Activated B cell treated with CpG ODN at 0.5 μM for 24 hours (primary cell): Measurements from ENCODE around the gene KCNG4. TPM values are rescaled to one million over a fixed set of nuclear protein-coding genes. Genes with fewer than 3 reads are reported as not detected.

Experiments
- ATAC-seq: fragments of 200-7000 bp; cut with Tn5 transposase; one replicate; pipeline ENCODE4 v1.10.0; 2021; ENCODE audit warnings: low read depth, mild to moderate bottlenecking, moderate library complexity
- CTCF ChIA-PET: fragments of 350-600 bp; sonication (Branson Sonifier 250); formaldehyde crosslinking; loops from one replicate; lab custom pipeline; 2021; ENCODE audit warnings: antibody characterized with exemption; lab: Charles Lee
- POLR2A ChIA-PET: fragments of 350-600 bp; sonication (Branson Sonifier 250); formaldehyde crosslinking; loops from one replicate; lab custom pipeline; 2021; ENCODE audit warnings: antibody characterized with exemption; lab: Charles Lee
- DNase-seq: peaks from one replicate; pipeline ENCODE4 v3.0.0; 2022
- H3K27ac Mint-ChIP-seq: one replicate; pipeline ENCODE4 v1.8.0; 2020; ENCODE audit warnings: mixed read lengths
- H3K27me3 Mint-ChIP-seq: one replicate; pipeline ENCODE4 v1.8.0; 2021; ENCODE audit warnings: mixed read lengths
- H3K36me3 Mint-ChIP-seq: one replicate; pipeline ENCODE4 v1.8.0; 2021; ENCODE audit warnings: low read depth, mixed read lengths
- H3K4me1 Mint-ChIP-seq: one replicate; pipeline ENCODE4 v1.8.0; 2021; ENCODE audit warnings: mixed read lengths
- H3K4me3 Mint-ChIP-seq: one replicate; pipeline ENCODE4 v1.8.0; 2020; ENCODE audit warnings: mild to moderate bottlenecking, mixed read lengths
- H3K9me3 Mint-ChIP-seq: one replicate; pipeline ENCODE4 v1.8.0; 2020; ENCODE audit warnings: mixed read lengths
- intact Hi-C: fragments of 100-400 bp; cut with micrococcal nuclease; formaldehyde crosslinking; loops from one replicate; pipeline ENCODE4 v1.15.1; 2024
- total RNA-seq: library from RNA; stranded (reverse); gene quantifications from 2 replicates; pipeline ENCODE4 v1.2.3, GENCODE V29; 2022
- TF ChIP-seq, protein P1 (sequence below): fragments of 200-600 bp; IDR thresholded peaks from one replicate; pipeline ENCODE4 v1.8.0; 2022; ENCODE audit warnings: antibody characterized with exemption, mild to moderate bottlenecking

Gene KCNG4
- total RNA-seq, 1 donor from 2014 or later, result not detected

DNA sequence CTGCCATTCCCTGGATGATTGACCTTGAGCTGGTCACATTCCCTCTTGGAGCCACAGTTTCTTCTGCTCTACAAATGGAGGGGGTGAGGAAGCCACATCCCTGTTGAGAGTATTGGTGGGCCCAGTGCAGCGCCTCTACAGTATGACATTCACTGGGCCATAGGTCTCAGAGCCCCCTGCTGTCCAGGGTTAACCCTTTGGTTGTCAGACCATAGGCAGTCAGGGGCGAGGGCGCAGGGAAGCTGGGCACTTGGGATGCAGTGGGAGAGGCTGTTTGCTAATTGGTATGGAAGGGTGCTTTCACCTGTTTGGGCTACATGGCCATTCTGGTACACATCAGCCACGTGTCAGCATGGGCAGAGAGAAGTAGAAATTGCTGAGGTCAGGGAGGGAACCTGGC, 27.6 kb upstream of the KCNG4 start:
- no peak overlapping the region for H3K27ac Mint-ChIP-seq
- TF ChIP-seq, protein P1, sequence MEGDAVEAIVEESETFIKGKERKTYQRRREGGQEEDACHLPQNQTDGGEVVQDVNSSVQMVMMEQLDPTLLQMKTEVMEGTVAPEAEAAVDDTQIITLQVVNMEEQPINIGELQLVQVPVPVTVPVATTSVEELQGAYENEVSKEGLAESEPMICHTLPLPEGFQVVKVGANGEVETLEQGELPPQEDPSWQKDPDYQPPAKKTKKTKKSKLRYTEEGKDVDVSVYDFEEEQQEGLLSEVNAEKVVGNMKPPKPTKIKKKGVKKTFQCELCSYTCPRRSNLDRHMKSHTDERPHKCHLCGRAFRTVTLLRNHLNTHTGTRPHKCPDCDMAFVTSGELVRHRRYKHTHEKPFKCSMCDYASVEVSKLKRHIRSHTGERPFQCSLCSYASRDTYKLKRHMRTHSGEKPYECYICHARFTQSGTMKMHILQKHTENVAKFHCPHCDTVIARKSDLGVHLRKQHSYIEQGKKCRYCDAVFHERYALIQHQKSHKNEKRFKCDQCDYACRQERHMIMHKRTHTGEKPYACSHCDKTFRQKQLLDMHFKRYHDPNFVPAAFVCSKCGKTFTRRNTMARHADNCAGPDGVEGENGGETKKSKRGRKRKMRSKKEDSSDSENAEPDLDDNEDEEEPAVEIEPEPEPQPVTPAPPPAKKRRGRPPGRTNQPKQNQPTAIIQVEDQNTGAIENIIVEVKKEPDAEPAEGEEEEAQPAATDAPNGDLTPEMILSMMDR, result no peak
- ATAC-seq (no peak), DNase-seq (no peak)
- no peaks in the 10 kb centered on the region for H3K4me1 Mint-ChIP-seq
- H3K27me3 Mint-ChIP-seq, result peaks cover 13% of the 10 kb centered on the region
- ChIA-PET CTCF (no interaction called here), POLR2A (no interaction called here)
- peaks cover 2% of the 10 kb centered on the region for H3K9me3 Mint-ChIP-seq
- H3K36me3 Mint-ChIP-seq, result no peaks in the 10 kb centered on the region
- intact Hi-C loops, result no loop called here
- no peak overlapping the region for H3K4me3 Mint-ChIP-seq

DNA sequence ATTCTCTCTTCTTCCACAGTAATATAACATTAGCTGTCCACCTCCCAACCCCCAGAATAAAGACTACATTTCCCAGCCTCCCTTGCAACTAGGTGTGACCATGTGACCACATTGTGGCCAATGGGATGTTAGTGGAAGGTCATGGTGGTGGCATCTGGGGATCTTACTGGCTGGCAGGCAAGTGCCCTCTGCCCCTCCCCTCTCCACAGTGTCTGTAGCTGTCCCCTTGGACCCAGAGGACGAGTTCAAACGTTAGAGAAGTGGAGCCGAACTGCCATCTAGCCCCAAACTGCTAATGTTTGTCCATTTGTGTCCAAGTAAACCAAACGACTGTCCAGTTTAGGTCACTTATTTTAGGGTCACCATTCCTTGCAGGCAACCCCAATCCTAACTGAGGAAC, 26.6 kb upstream of the KCNG4 start:
- intact Hi-C loops, result no loop called here
- ATAC-seq (peak; percentile 42), DNase-seq (no peak)
- Mint-ChIP-seq H3K9me3 (peaks cover 2% of the 10 kb centered on the region), H3K36me3 (no peaks in the 10 kb centered on the region), H3K4me1 (no peaks in the 10 kb centered on the region), H3K27me3 (peaks cover 15% of the 10 kb centered on the region), H3K4me3 (no peak overlapping the region), H3K27ac (no peak overlapping the region)
- ChIA-PET POLR2A (no interaction called here), CTCF (no interaction called here)
- TF ChIP-seq, protein P1, result no peak

DNA sequence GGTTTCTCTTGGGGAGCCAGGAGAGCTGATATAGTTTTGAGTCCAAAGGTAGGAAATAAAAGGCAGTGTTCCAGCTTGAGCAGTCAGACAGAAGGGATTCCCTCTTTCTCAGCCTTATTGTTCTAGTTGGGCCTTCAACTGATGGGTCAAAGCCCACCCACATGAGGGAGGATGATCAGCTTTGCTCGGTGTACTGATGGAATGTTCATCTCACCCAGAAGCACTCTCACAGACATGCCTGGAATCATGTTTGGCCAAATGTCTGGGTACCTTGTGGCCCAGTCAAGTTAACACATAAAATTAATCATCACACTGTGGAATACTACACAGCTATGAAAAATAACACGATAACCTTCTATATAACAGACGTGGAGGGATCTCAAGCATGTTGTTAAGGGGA, 23.1 kb upstream of the KCNG4 start:
- DNase-seq (no peak), ATAC-seq (no peak)
- POLR2A ChIA-PET, result no interaction called here
- intact Hi-C loops, result no loop called here
- TF ChIP-seq, protein P1, result no peak
- Mint-ChIP-seq H3K4me3 (no peak overlapping the region), H3K9me3 (peaks cover 2% of the 10 kb centered on the region), H3K36me3 (no peaks in the 10 kb centered on the region), H3K4me1 (no peaks in the 10 kb centered on the region), H3K27ac (no peak overlapping the region), H3K27me3 (peaks cover 16% of the 10 kb centered on the region)
- CTCF ChIA-PET, result no interaction called here

DNA sequence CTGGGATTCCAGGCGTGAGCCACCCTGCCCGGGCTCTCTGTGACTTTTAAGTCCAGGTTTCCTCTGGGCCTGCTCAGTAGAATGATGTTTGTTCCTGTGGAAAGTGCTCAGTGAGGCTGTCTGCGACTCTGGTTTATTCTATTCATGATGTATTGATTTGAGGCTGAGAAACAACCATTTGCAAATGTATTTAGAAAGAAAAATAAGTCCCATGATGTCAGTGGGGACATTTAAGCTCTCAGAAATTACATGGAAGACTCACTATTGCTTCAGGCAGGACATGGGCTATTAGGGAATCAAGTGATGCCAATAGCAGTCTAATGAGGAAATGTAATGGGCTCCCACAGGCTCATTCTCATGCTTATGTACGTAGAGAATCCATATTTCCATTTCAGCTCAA, 22.2 kb upstream of the KCNG4 start:
- DNase-seq (no peak), ATAC-seq (no peak)
- Mint-ChIP-seq H3K27me3 (peaks cover 20% of the 10 kb centered on the region), H3K27ac (no peak overlapping the region), H3K36me3 (no peaks in the 10 kb centered on the region), H3K4me3 (no peak overlapping the region), H3K9me3 (peaks cover 2% of the 10 kb centered on the region), H3K4me1 (no peaks in the 10 kb centered on the region)
- POLR2A ChIA-PET, result no interaction called here
- CTCF ChIA-PET, result no interaction called here
- intact Hi-C loops, result no loop called here
- TF ChIP-seq, protein P1, result no peak

DNA sequence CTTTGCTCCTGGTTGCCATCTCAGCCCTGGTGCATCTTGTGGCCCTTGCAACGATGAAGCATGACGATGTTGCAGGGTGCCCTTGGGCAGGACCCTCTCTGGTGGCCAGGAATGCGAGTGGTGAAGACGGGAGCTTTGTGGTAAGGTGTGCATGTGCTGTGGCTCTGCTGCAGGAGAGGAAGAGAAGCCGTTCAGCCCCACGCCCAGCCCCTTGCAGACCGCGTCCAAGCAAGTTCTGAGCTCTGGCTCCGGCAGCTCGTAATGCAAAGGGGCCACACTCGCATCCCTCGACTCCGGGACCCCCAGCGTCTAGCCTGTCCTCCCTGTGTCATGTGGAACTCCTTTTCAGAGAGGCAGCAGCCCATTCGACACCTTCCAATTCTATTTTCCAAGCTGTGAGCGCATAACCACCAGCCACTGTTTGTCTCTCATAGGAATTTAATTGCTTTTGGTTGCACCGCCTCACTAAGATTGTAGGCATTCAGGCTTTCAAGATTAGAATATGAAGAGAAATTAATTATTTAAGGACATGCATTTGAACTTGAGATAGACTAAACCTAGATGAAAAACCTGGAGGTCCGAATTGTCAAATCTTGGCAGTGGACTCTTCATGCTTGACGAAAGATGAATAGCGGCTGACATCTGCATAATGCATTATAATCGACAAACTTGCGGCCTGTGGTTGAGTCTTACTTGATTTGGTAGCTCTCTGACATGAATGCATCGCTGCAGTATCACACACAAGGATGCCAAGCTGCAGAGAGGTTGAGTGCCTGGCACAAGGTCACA, 21.1 kb upstream of the KCNG4 start:
- no peak overlapping the region for H3K27ac Mint-ChIP-seq
- H3K4me1 Mint-ChIP-seq, result no peaks in the 10 kb centered on the region
- intact Hi-C loops, result no loop called here
- ChIA-PET CTCF (interaction anchor here (1.3 kb wide), 1 partner anchor 16 kb away, joined by 3 read pairs; no protein-coding TSS in a partner anchor), POLR2A (no interaction called here)
- H3K27me3 Mint-ChIP-seq, result peaks cover 22% of the 10 kb centered on the region
- H3K36me3 Mint-ChIP-seq, result no peaks in the 10 kb centered on the region
- DNase-seq (no peak), ATAC-seq (no peak)
- TF ChIP-seq, protein P1, result no peak
- peaks cover 2% of the 10 kb centered on the region for H3K9me3 Mint-ChIP-seq
- no peak overlapping the region for H3K4me3 Mint-ChIP-seq
